HCT116 (cell line): Measurements from ENCODE around the gene VWA1. TPM values are rescaled to one million over a fixed set of nuclear protein-coding genes. Genes with fewer than 3 reads are reported as not detected.

ENCODE experiments used
- ATAC-seq: fragments of 200-7000 bp; cut with Tn5 transposase; 2 replicates; pipeline ENCODE4 v1.9.1; 2020; ENCODE audit warnings: mild to moderate bottlenecking, moderate library complexity
- BruUV-seq: library from RNA; stranded (reverse); fragments of 400-500 nt; replicated peaks from 2 replicates; lab custom pipeline; 2021; lab: Mats Ljungman, UMichigan
- CTCF ChIA-PET: fragments of 300-600 bp; sonication (Branson Sonifier 250); formaldehyde crosslinking; loops from one replicate; lab custom pipeline; 2021; ENCODE audit warnings: antibody characterized with exemption; lab: Charles Lee
- POLR2A ChIA-PET: fragments of 300-600, 350-600 bp; sonication (Branson Sonifier 250); formaldehyde crosslinking; loops from one replicate; lab custom pipeline; 2021; ENCODE audit warnings: antibody characterized with exemption; lab: Charles Lee
- RAD21 ChIA-PET, 2 experiments: fragments of 300-600 bp; sonication (Branson Sonifier 250); formaldehyde crosslinking; loops; one replicate each; lab custom pipeline; 2023; ENCODE audit warnings: low total read pairs in 2 of 2; ENCODE audit not compliant: uncharacterized antibody in 2 of 2, unreplicated experiment in 2 of 2, low non-redundant PET in 1 of 2; lab: Charles Lee
- DNase-seq: peaks from one replicate; pipeline ENCODE4 v3.0.0-alpha.2; 2010; ENCODE audit warnings: low read depth, low spot score
- H2AFZ ChIP-seq: fragments of 200-600 bp; shearing (Covaris generic), sonication (generic); 2 replicates; pipeline ENCODE4 v1.6.1; 2017; ENCODE audit warnings: low read depth, mixed run types, mixed read lengths, antibody characterized with exemption, low read length; ENCODE audit not compliant: poor library complexity, severe bottlenecking
- H3K27ac ChIP-seq: 2 replicates; pipeline ENCODE4 v1.5.1; 2012; ENCODE audit warnings: low read depth, low read length
- H3K27me3 ChIP-seq: fragments of 200-600 bp; sonication (generic); 2 replicates; pipeline ENCODE4 v1.6.1; 2016; ENCODE audit warnings: mixed run types, low read length, mixed read lengths; ENCODE audit not compliant: insufficient read depth
- H3K36me3 ChIP-seq, 2 experiments: fragments of 200-500 bp in 1 of 2; fragments of 200-600 bp in 1 of 2; sonication (Bioruptor generic) in 1 of 2; sonication (generic) in 1 of 2; 2 replicates each; pipeline versions ENCODE4 v1.5.1 to v1.6.1; 2014 to 2016; ENCODE audit warnings: low read length in 2 of 2, inconsistent platforms in 1 of 2, mixed read lengths in 1 of 2, mixed run types in 1 of 2; ENCODE audit not compliant: insufficient read depth in 2 of 2, control insufficient read depth in 1 of 2
- H3K4me1 ChIP-seq, 2 experiments: fragments of 200-600 bp in 1 of 2; sonication (generic) in 1 of 2; 2 replicates each; pipeline versions ENCODE4 v1.5.1 to v1.6.1; 2012 to 2017; ENCODE audit warnings: low read length in 2 of 2, inconsistent platforms in 1 of 2, mild to moderate bottlenecking in 1 of 2, mixed read lengths in 1 of 2, mixed run types in 1 of 2, moderate library complexity in 1 of 2; ENCODE audit not compliant: insufficient read depth in 2 of 2, control insufficient read depth in 1 of 2
- H3K4me2 ChIP-seq: fragments of 200-600 bp; sonication (generic); 2 replicates; pipeline ENCODE4 v1.6.1; 2017; ENCODE audit warnings: mixed run types, low read length, mixed read lengths
- H3K4me3 ChIP-seq, 2 experiments: fragments of 200-600 bp in 1 of 2; sonication (generic) in 1 of 2; replicated peaks in 1 of 2; 2 replicates each; pipeline ENCODE4 v1.5.1; 2011 to 2016; ENCODE audit warnings: low read length in 2 of 2, control low read depth in 1 of 2, low read depth in 1 of 2, mild to moderate bottlenecking in 1 of 2, mixed read lengths in 1 of 2, mixed run types in 1 of 2
- H3K79me2 ChIP-seq: fragments of 200-600 bp; sonication (generic); 2 replicates; pipeline ENCODE4 v1.6.1; 2017; ENCODE audit warnings: mild to moderate bottlenecking, mixed run types, low read length, moderate library complexity, mixed read lengths; ENCODE audit not compliant: insufficient read depth
- H3K9ac ChIP-seq: fragments of 200-600 bp; sonication (generic); 2 replicates; pipeline ENCODE4 v1.6.1; 2016; ENCODE audit warnings: low read length, mixed read lengths
- H3K9me2 ChIP-seq: fragments of 200-600 bp; sonication (generic), shearing (Covaris generic); 2 replicates; pipeline ENCODE4 v1.6.1; 2017; ENCODE audit warnings: mixed run types, mild to moderate bottlenecking, moderate library complexity; ENCODE audit not compliant: insufficient read depth
- H3K9me3 ChIP-seq, 2 experiments: fragments of 200-500 bp in 1 of 2; fragments of 200-600 bp in 1 of 2; sonication (Bioruptor generic) in 1 of 2; sonication (generic) in 1 of 2; 2 replicates each; pipeline ENCODE4 v1.6.1; 2014 to 2017; ENCODE audit warnings: low read length in 2 of 2, mixed read lengths in 2 of 2, inconsistent platforms in 1 of 2, low read depth in 1 of 2, mild to moderate bottlenecking in 1 of 2, mixed run types in 1 of 2, moderate library complexity in 1 of 2; ENCODE audit not compliant: control insufficient read depth in 1 of 2, insufficient read depth in 1 of 2
- H4K20me1 ChIP-seq: fragments of 200-600 bp; sonication (generic), shearing (Covaris generic); 2 replicates; pipeline ENCODE4 v1.6.1; 2017; ENCODE audit warnings: mixed run types, mild to moderate bottlenecking, moderate library complexity; ENCODE audit not compliant: insufficient read depth
- ATF3 ChIP-seq: IDR thresholded peaks from 2 replicates; pipeline ENCODE4 v1.6.1; 2012
- CEBPB ChIP-seq: IDR thresholded peaks from 2 replicates; pipeline ENCODE4 v1.6.1; 2012; ENCODE audit warnings: low read depth
- CTCF ChIP-seq, 3 experiments: fragments of 200-600 bp in 1 of 3; sonication (generic) in 1 of 3; IDR thresholded peaks in 2 of 3; conservative IDR thresholded peaks in 1 of 3; 2 replicates each; pipeline ENCODE4 v1.5.1; 2012 to 2017; ENCODE audit warnings: low read depth in 2 of 3, low read length in 2 of 3, antibody characterized with exemption in 1 of 3, borderline replicate concordance in 1 of 3, control low read depth in 1 of 3, mild to moderate bottlenecking in 1 of 3, mixed read lengths in 1 of 3, mixed run types in 1 of 3, moderate library complexity in 1 of 3; ENCODE audit not compliant: insufficient read depth in 1 of 3
- EGR1 ChIP-seq: IDR thresholded peaks from 2 replicates; pipeline ENCODE4 v1.6.1; 2012; ENCODE audit warnings: low read depth
- POLR2A ChIP-seq: IDR thresholded peaks from 2 replicates; pipeline ENCODE4 v1.7.0; 2011; ENCODE audit warnings: borderline replicate concordance; ENCODE audit not compliant: insufficient read depth, insufficient read length; ENCODE audit errors: extremely low read depth
- REST ChIP-seq: IDR thresholded peaks from 2 replicates; pipeline ENCODE4 v1.6.1; 2012; ENCODE audit warnings: low read depth
- SIN3A ChIP-seq: IDR thresholded peaks from 2 replicates; pipeline ENCODE4 v1.6.1; 2012; ENCODE audit warnings: low read depth
- SP1 ChIP-seq: IDR thresholded peaks from 2 replicates; pipeline ENCODE4 v1.6.1; 2012; ENCODE audit warnings: low read depth
- SRF ChIP-seq: IDR thresholded peaks from 2 replicates; pipeline ENCODE4 v1.6.1; 2012; ENCODE audit warnings: low read depth
- TCF7L2 ChIP-seq: IDR thresholded peaks from 2 replicates; pipeline ENCODE4 v1.7.0; 2011; ENCODE audit warnings: borderline replicate concordance, inconsistent platforms; ENCODE audit not compliant: insufficient read depth, insufficient read length; ENCODE audit errors: extremely low read depth
- intact Hi-C: fragments of 100-400 bp; cut with micrococcal nuclease; formaldehyde crosslinking; loops from 2 replicates; pipeline ENCODE4 v1.10.0; 2022
- total RNA-seq: library from RNA; stranded (reverse); gene quantifications from one replicate; pipeline ENCODE4 v1.2.1, GENCODE V29; 2021; ENCODE audit not compliant: unreplicated experiment

VWA1 gene
- total RNA-seq, 1 experiment from 2014 or later = 50.6 TPM

- H3K27ac ChIP-seq = no peak overlapping the region
- no peaks in the 10 kb centered on the region for H4K20me1 ChIP-seq
- H3K9ac ChIP-seq = no peak overlapping the region
- ChIA-PET POLR2A (no interaction called here), CTCF (no interaction called here), RAD21 (no interaction called here)
- no peak overlapping the region for H2AFZ ChIP-seq
- no TSS peak for BruUV-seq
- DNase-seq (no peak), ATAC-seq (no peak)
- TF ChIP-seq SIN3A (no peak), SRF (no peak), ATF3 (no peak), POLR2A (no peak), TCF7L2 (no peak), CEBPB (no peak), EGR1 (no peak), CTCF (IDR thresholded peaks at IDR 0.05 in 2 of 3, conservative IDR thresholded peaks at IDR 0.05 in 1 of 3; ENCODE audit: borderline replicate concordance in 1 of 3, insufficient read depth in 1 of 3, low read depth in 2 of 3, low read length in 2 of 3) (no peak), SP1 (no peak), REST (no peak)
- no peaks in the 10 kb centered on the region for H3K9me2 ChIP-seq
- H3K79me2 ChIP-seq = peaks cover 11% of the 10 kb centered on the region; the same call in 1 of the 2 replicates
- H3K4me2 ChIP-seq = no peak overlapping the region
- no peaks in the 10 kb centered on the region for H3K27me3 ChIP-seq
- H3K4me3 ChIP-seq = no peak overlapping the region
- intact Hi-C loops = no loop called here
- H3K36me3 ChIP-seq = peaks cover 11 to 63% of the 10 kb centered on the region in 2 experiments; a peak in 3 of 4 replicates
- no peaks in the 10 kb centered on the region for H3K4me1 ChIP-seq
- H3K9me3 ChIP-seq = no peaks in the 10 kb centered on the region; a peak in 1 of 4 replicates
Observed at GRCh38 chr1:1491601-1492000, 56.1 kb downstream of the VWA1 start.

Other genes starting within 250 kb of the VWA1 start
- gene TNFRSF18, start 229.1 kb upstream of the VWA1 start, total RNA-seq = 56.2 TPM
- gene TNFRSF4, start 221.5 kb upstream of the VWA1 start, total RNA-seq = 0.37 TPM
- gene SDF4, start 203.7 kb upstream of the VWA1 start, total RNA-seq = 133 TPM
- 16.3 TPM for gene B3GALT6, start 203.5 kb upstream of the VWA1 start, total RNA-seq
- 6.9 TPM for gene C1QTNF12, start 189.0 kb upstream of the VWA1 start, total RNA-seq
- 67.7 TPM for gene UBE2J2, start 161.8 kb upstream of the VWA1 start, total RNA-seq
- 3.7 TPM for gene SCNN1D, start 155.3 kb upstream of the VWA1 start, total RNA-seq
- 38.8 TPM for gene ACAP3, start 127.8 kb upstream of the VWA1 start, total RNA-seq
- gene PUSL1, start 127.1 kb upstream of the VWA1 start, total RNA-seq = 47.2 TPM
- 161 TPM for gene INTS11, start 111.0 kb upstream of the VWA1 start, total RNA-seq
- 16.3 TPM for gene CPTP, start 110.9 kb upstream of the VWA1 start, total RNA-seq
- gene TAS1R3, start 104.4 kb upstream of the VWA1 start, total RNA-seq = 0.07 TPM
- 160 TPM for gene DVL1, start 86.3 kb upstream of the VWA1 start, total RNA-seq
- 0.74 TPM for gene MXRA8, start 77.1 kb upstream of the VWA1 start, total RNA-seq
- 200 TPM for gene AURKAIP1, start 60.5 kb upstream of the VWA1 start, total RNA-seq
- gene CCNL2, start 36.4 kb upstream of the VWA1 start, total RNA-seq = 173 TPM
- gene MRPL20, start 28.4 kb upstream of the VWA1 start, total RNA-seq = 131 TPM
- not detected for gene ANKRD65, start 14.4 kb upstream of the VWA1 start, total RNA-seq
- gene ATAD3C, start 14.0 kb downstream of the VWA1 start, total RNA-seq = 0.61 TPM
- 62.9 TPM for gene ATAD3B, start 36.1 kb downstream of the VWA1 start, total RNA-seq
- 92.3 TPM for gene ATAD3A, start 76.5 kb downstream of the VWA1 start, total RNA-seq
- gene TMEM240, start 104.9 kb downstream of the VWA1 start, total RNA-seq = 2.3 TPM
- 134 TPM for gene SSU72, start 139.2 kb downstream of the VWA1 start, total RNA-seq
- gene FNDC10, start 164.4 kb downstream of the VWA1 start, total RNA-seq = 8.4 TPM
- gene MIB2, start 179.8 kb downstream of the VWA1 start, total RNA-seq = 194 TPM
- 8.7 TPM for gene MMP23B, start 196.5 kb downstream of the VWA1 start, total RNA-seq
- gene CDK11B, start 223.3 kb downstream of the VWA1 start, total RNA-seq = 31.5 TPM